Body of pancreas (tissue), 4 donors: ENCODE data around the gene CPLX1. TPM values are rescaled to one million over a fixed set of nuclear protein-coding genes. Genes with fewer than 3 reads are reported as not detected.
"Not testable (repeated sequence)": the region's sequence is repeated elsewhere in the genome, so short reads cannot be mapped to it uniquely, and the experiment has no call there.

Experiments
- ATAC-seq: fragments of 150-250 bp; one replicate; pipeline ENCODE4 v1.9.1; 2016
- DNase-seq, 4 donors: peaks; one replicate each; pipeline ENCODE4 v3.0.0-alpha.2; 2019
- H3K27ac ChIP-seq, 4 donors: fragments of 200-600 bp; sonication (generic); 1 replicate in 3 of 4; 2 replicates in 1 of 4; pipeline versions ENCODE4 v1.5.1 to v1.6.1; 2016 to 2019; ENCODE audit warnings: mild to moderate bottlenecking in 1 of 4, mixed read lengths in 1 of 4, moderate library complexity in 1 of 4
- H3K27me3 ChIP-seq, 2 donors: fragments of 200-600 bp; sonication (generic); one replicate each; pipeline ENCODE4 v1.6.0; 2016; ENCODE audit warnings: mild to moderate bottlenecking in 1 of 2
- H3K36me3 ChIP-seq, 2 donors: fragments of 200-600 bp; sonication (generic); replicated peaks in 1 of 2; 2 replicates each; pipeline ENCODE4 v1.5.1; 2016; ENCODE audit warnings: low read depth in 2 of 2; ENCODE audit not compliant: insufficient read depth in 1 of 2
- H3K4me1 ChIP-seq: fragments of 200-600 bp; sonication (generic); one replicate; pipeline ENCODE4 v1.6.0; 2016
- H3K4me3 ChIP-seq, 2 donors: fragments of 200-600 bp; sonication (generic); 1 replicate in 1 of 2; 2 replicates in 1 of 2; pipeline ENCODE4 v1.5.1; 2016 to 2019
- H3K9me3 ChIP-seq, 3 donors: fragments of 200-600 bp; sonication (generic); 1 replicate in 2 of 3; 2 replicates in 1 of 3; pipeline ENCODE4 v1.5.1; 2016
- CTCF ChIP-seq, 7 experiments: fragments of 450-650 bp in 4 of 7; fragments of 200-600 bp in 3 of 7; sonication (generic) in 3 of 7; IDR thresholded peaks; one replicate each; pipeline ENCODE4 v1.5.1; 2016 to 2019; ENCODE audit warnings: antibody characterized with exemption in 7 of 7
- POLR2A ChIP-seq, 3 donors: fragments of 450-650 bp; IDR thresholded peaks; one replicate each; pipeline ENCODE4 v1.6.1; 2016; ENCODE audit warnings: antibody characterized with exemption in 3 of 3, mild to moderate bottlenecking in 2 of 3
- WGBS, 2 donors: methylation state at CpG; one replicate each; pipeline ENCODE4 v1.1.5; 2017; 5-methylcytosine and 5-hydroxymethylcytosine counted together
- intact Hi-C: fragments of 100-400 bp; cut with DNase I; formaldehyde crosslinking; loops from one replicate; pipeline ENCODE4 v1.15.1; 2023
- total RNA-seq, 2 donors: library from RNA; depleted of rRNA; stranded (reverse); fragments of >200 nt; gene quantifications; one replicate each; pipeline ENCODE4 v1.1.0, GENCODE V29; 2016

Gene CPLX1
- total RNA-seq, 2 donors from 2014 or later: 0.52 to 2.0 TPM

- intact Hi-C loops: no loop called here
- WGBS, 2 donors: 42 to 47% methylated on average over 5 of the region's 5 CpGs
- TF ChIP-seq POLR2A (IDR thresholded peaks at IDR 0.05) (no peak), CTCF (IDR thresholded peaks at IDR 0.05) (no peak)
- no peaks in the 10 kb centered on the region for H3K36me3 ChIP-seq
- H3K4me3 ChIP-seq: no peak overlapping the region
- no peaks in the 10 kb centered on the region for H3K27me3 ChIP-seq
- H3K4me1 ChIP-seq: no peaks in the 10 kb centered on the region
- H3K27ac ChIP-seq: no peak overlapping the region
- ATAC-seq (peak; percentile 68), DNase-seq (peak in 3 of 4 donors; percentile 42 to 74 (median 73))
- H3K9me3 ChIP-seq: peaks cover 0 to 5% (median 0%) of the 10 kb centered on the region in 3 donors
These were observed 18.1 kb downstream of the CPLX1 start for GRCh38 chr4:807792-808191.

- intact Hi-C loops, H3K4me1 ChIP-seq, ATAC-seq, H3K4me3 ChIP-seq, H3K27me3 ChIP-seq, DNase-seq, H3K27ac ChIP-seq, H3K9me3 ChIP-seq, H3K36me3 ChIP-seq: not testable (repeated sequence)
- 71 to 74% methylated on average over 4 of the region's 4 CpGs for WGBS, 2 donors
These were observed 18.9 kb downstream of the CPLX1 start for GRCh38 chr4:806979-807378.

- Histone ChIP-seq H3K9me3 (peaks cover 0 to 5% (median 0%) of the 10 kb centered on the region in 3 donors), H3K27me3 (no peaks in the 10 kb centered on the region), H3K36me3 (no peaks in the 10 kb centered on the region), H3K27ac (no peak overlapping the region), H3K4me1 (no peaks in the 10 kb centered on the region), H3K4me3 (no peak overlapping the region)
- ATAC-seq (no peak), DNase-seq (no peak)
- TF ChIP-seq POLR2A (IDR thresholded peaks at IDR 0.05) (no peak), CTCF (IDR thresholded peaks at IDR 0.05) (no peak)
- intact Hi-C loops: no loop called here
- 76 to 84% methylated on average over 31 to 44 of the region's 44 CpGs for WGBS, 2 donors
These were observed 21.1 kb downstream of the CPLX1 start for GRCh38 chr4:804804-805203.

GRCh38 chr4:803884-804283, 22.0 kb downstream of the CPLX1 start:
- DNase-seq: no peak
- no peak for TF ChIP-seq POLR2A (IDR thresholded peaks at IDR 0.05)
- TF ChIP-seq CTCF (IDR thresholded peaks at IDR 0.05): no peak
- Histone ChIP-seq H3K36me3 (no peaks in the 10 kb centered on the region), H3K4me1 (no peaks in the 10 kb centered on the region), H3K9me3 (peaks cover 0 to 5% (median 0%) of the 10 kb centered on the region in 3 donors), H3K4me3 (no peak overlapping the region), H3K27me3 (no peaks in the 10 kb centered on the region), H3K27ac (no peak overlapping the region)
- 90 to 94% methylated on average over 13 of the region's 13 CpGs for WGBS, 2 donors
- intact Hi-C loops: no loop called here
- ATAC-seq: no peak

- TF ChIP-seq POLR2A (IDR thresholded peaks at IDR 0.05) (no peak), CTCF (IDR thresholded peaks at IDR 0.05) (no peak)
- no peak for DNase-seq
- no peak for ATAC-seq
- Histone ChIP-seq H3K9me3 (peaks cover 0 to 5% (median 0%) of the 10 kb centered on the region in 3 donors), H3K27ac (no peak overlapping the region), H3K36me3 (no peaks in the 10 kb centered on the region), H3K27me3 (no peaks in the 10 kb centered on the region), H3K4me1 (peaks cover 5% of the 10 kb centered on the region), H3K4me3 (no peak overlapping the region)
- intact Hi-C loops: no loop called here
- 85 to 94% methylated on average over 13 of the region's 13 CpGs for WGBS, 2 donors
These were observed 24.3 kb downstream of the CPLX1 start for GRCh38 chr4:801436-802124.
